ENCODE data around the gene CSPG4.

- TF ChIP-seq CTCF (IDR thresholded peaks at IDR 0.05) (no peak), EZH2 (IDR thresholded peaks at IDR 0.05; ENCODE audit: borderline replicate concordance, insufficient read depth, low read depth, low read length, poor library complexity, severe bottlenecking) (no peak)
Observed at GRCh38 chr15:75641179-75641503, 71.5 kb downstream of the CSPG4 start.
